ENCODE data around the gene NOXRED1.

Gene NOXRED1

DNA sequence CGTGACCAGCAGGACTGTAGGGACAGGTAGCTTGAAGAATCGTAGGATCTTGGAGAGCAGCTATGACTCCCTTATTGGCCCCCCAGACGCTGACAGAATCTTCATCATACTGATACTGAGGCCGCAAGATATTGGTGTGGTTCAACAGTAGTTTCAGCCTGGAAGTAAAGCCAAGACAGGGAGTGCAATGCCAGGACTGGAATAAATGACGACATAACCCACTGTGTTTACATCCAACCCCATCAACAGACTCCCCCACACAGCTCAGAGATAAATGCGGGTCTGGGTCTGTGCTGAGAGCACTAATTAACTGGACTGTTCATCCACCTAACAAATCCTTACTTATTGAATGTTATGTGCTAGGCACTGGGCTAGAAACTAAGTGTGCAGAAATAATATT, 16.6 kb downstream of the NOXRED1 start:
- DNase-seq = no peak

DNA sequence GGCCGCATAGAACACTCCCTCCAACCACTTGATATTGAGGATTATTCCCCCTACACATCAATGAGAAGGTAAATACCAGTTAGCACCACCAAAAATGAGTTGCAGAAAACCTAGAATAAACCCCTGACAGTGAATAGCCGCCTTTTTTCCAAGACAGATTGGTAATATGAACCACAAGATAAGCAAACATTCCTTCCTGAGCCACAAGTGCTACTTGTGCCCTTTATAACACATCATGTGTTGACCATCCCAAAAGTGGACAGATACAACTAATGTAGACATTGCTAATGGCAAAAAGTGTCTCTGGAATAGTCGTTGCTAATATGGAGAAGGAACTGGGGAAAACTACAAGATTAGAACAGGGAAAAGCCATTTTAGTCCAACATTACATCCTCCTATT, 17.2 kb downstream of the NOXRED1 start:
- no peak for DNase-seq

DNA sequence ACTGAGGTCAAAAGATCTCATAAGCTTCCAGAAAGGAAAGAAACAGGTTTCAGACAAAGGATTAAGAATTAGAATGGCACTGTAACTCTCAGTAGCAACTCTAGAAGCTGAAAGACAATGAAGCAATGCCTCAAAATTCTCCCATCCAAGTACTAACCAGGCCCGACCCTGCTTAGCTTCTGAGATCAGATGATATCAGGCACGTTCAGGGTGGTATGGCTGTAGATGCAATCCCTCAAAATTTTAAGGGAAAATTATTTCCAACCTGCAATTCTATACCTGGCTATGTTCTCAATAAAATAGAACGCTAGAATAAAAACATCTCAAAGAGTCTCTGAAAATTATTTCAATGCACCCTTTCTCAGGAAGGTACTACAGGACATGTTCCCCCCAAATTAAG, 19.6 kb downstream of the NOXRED1 start:
- no peak for DNase-seq

DNA sequence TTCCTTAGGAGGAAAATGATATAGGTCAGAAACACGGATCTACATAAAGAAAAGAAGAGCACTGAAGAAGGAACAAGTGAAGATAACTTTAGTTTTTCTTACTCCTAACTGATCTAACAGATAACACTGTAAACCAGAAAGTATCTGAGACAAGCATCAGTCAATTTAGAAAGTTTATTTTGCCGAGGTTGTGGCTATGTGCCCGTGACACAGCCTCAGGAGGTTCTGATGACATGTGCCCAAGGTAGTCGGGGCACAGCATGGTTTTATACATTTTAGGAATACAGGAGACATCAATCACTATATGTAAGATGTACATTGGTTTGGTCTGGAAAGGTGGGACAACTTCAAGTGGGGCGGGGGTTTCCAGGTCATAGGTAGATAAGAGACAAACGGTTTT, 23.1 kb downstream of the NOXRED1 start:
- DNase-seq = no peak

DNA sequence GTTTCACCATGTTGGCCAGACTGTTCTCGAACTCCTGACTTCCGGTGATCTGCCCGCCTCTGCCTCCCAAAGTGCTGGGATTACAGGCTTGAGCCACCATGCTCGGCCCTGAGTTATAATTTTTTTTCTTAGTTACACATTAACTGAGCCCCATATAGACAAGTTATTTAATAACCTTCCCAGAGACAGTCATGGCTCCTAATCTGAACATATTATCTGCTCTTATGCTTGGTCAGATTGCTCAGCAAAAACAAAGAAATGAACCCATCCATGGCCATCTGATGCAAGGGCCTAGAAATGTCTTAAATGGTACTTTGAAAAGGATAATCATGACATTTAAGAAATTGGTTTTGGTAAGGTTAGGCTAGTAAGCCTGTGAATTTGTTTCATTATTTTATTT, 33.1 kb downstream of the NOXRED1 start:
- no peak for DNase-seq

DNA sequence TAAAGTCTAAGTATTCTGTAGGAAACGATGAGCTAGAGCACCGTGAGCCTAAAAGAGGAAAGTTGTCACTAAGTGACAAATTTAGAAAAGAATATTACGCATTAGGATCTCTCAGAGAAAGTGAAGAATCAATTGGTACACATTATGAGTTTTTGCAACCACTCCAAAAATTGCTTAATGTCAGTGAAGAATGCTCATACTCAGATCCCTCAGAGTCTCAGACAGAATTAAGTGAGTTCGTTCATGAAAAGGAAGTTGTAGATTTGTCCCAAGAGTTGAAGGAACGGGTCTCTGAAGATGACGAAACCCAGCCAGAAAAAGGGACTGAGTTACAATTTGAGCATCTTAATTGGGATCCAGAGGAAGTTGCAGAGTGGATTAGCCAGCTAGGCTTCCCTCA, 44.6 kb downstream of the NOXRED1 start:
- no peak for DNase-seq

DNA sequence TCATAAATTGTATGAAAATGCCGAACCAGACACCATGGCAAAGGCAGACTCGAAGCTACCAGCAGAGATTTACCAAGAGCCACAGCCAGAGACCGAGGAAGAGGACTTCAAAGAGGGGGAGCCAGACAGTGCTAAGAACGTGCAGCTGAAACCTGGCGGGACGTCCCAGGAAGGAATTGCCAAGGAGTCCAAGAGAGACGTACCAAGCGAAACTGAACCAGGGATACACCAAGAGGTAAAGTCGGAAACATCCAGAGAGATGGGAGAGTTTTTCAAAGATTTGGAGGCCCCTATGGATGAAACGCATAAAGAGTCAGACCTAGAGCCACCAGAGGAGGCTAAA, 45.9 kb downstream of the NOXRED1 start:
- no peak for DNase-seq

DNA sequence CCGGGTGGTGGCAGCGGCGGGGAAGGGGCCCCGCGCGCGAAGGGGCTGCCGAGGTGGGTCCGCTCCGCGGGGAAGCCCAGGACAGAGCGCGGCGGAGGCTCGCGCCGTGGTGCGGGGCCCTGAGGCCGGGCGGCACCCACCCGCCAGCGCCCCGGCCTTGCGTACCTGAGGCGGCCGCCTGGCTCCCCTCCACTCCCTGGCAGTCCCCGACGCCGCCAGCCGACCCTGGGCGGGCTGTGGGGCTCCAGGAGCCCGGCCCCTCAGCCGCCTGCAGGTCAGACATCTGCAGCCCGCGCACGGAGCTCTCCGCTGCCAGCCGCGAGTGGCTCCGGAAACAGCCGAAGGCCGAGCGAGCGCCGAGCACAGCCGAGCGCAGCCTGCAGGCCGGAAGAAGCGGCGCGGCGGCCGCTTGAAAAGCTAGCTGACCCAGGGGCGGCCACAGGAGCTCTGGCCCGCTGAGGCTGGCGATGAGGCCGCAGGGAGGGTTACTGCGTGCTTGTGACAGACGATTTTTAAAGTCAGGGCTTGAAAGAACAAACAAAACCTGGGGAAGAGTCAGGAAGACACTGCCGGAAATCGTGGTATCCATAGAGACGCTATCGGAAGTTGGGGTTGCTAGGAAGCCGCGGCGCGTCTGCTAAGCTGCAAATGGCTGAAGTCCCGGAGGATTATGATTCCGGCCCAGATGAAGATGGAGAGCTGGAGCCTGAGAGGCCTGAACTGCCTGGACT, 46.4 kb downstream of the NOXRED1 start, which contains the start of the genes SAMD15 and TMED8:
TSS of gene SAMD15 (plus strand) at position 609 of the 731 bp plus-strand sequence. CDS start at position 649, 40 bp downstream.
TSS of gene TMED8 (minus strand) at position 324 of the 731 bp plus-strand sequence. CDS start at position 283, 41 bp downstream.
- peak; percentile 51 for DNase-seq

DNA sequence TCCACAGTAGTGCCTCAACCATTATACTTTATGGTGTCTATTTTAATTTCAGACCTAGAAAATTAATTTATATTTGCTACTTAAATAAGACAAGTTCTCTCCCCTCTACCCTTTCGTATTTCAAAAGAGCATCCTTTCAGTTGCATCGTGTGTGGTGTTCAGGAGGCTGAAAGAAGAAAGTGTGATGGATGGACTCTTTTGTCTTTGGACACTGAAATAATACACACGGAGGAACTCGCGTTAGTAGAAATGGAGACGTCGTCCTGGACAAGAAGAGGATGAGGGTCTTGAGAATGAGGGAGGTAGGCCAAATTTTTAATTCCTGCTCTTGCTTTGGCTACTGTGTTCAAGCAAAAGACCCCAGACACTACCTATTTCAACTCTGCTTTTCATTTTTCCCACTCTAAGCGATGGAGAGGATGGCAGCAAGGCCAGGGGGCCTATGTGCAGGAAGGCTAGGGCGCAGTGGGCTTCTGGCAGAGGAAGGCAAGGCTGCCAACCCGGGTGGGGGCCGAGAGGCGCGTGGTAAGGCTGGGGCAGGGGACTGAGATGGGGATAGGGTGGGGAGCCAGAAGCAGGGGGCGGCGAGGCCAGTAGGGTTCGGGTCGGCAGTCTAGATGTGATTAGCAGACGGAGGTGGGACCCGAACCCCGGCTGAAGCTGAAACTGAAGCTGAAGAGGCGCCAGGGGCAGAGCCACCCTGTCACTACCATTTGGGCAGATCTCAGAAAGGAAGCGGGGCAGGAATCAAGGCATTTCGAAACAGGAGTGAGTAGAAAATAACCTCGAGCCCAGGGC, 47.2 kb downstream of the NOXRED1 start:
- no peak for DNase-seq

DNA sequence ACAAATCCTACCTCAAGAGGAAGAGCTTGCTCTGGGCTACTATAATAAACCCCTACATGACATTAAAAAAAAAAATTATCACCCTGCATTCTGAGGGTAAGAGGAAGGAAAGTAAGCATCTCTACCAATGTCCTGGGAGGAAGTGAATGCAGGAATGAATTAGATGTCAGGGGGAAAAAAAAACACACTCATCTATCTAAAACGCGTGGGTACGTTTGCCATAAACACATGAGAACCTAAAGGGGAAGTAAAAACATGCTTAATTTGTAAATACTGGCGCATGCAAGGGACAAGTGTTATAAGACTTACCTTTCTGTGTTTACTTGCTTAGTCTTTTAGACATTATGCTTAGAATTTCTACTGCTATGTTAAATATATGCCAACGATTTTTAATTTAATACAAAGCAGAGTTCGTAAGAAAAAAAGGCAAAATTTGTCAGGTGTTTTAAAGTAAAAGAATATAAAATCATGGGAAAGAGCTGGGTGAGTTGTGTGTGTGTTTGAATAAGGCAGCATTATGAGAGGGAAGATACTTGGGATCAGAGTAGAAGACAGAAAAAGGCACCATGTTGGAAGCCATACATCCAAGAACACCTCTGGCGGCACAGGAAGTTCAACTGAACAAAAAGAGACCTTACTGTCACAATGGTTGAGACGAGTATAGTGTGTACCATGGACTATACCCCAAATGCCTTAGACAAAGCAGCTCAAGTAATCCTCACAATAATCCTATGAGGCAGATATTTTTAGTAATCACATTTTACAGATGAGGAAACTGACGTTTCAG, 48.0 kb downstream of the NOXRED1 start:
- DNase-seq = no peak

DNA sequence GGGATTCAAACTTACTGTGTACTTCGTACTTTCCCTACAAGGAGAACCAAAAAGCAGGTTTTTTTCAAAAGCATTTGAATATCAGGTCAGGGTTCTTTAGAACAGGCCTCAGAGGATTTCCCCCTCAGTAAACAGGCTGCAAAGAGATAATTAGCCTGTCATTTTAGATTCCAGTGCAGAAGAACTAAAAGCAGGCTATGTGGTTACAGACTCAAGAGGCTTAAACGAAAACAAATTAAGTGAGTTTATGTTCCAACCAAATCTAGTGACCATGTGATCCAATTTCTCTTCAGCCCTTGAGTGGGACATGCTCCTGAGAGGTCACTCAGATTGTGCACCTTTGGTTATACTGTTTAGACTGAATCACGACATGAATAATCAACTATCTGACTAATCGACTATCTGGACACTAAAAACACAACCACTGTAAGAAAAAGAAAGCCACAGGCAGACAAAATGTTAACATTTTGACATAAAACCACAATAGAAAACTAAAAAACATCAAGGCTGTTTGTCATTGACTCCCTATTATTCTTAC, 51.0 kb downstream of the NOXRED1 start:
- no peak for DNase-seq

DNA sequence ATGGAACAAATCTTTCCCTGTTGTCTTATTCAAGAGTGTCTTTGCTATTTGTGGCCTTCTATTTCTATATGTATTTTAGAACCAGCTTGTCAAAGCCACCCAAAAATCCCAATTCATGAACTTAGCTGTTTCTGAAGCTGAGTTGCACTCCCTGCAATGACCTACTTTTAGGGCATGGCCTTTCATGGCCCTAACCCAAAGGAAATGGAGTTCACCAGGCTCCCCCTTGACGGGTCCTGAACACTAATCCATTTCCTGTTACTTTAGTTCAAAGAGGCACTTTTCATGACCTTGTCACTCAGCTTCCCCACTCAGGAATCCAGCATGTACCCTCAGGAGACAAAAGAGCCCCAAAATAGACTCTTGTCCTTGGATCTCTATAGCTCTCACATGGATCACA, 54.0 kb downstream of the NOXRED1 start:
- DNase-seq = no peak

DNA sequence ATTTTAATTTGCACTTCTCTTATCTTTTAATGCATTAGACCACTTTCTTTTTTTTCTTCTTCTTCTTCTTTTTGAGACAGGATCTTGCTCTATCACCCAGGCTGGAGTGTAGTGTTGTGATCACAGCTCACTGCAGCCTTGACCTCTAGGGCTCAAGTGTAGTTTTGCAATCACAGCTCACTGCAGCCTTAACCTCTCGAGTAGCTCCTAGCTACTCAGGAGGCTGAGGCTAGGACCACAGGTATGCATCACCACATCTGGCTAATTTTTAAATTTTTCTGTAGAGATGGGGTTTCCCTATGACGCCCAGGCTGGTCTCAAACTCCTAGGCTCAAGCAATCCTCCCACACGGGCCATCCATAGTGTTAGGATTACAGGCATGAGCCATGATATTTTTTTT, 59.2 kb downstream of the NOXRED1 start:
- no peak for DNase-seq

DNA sequence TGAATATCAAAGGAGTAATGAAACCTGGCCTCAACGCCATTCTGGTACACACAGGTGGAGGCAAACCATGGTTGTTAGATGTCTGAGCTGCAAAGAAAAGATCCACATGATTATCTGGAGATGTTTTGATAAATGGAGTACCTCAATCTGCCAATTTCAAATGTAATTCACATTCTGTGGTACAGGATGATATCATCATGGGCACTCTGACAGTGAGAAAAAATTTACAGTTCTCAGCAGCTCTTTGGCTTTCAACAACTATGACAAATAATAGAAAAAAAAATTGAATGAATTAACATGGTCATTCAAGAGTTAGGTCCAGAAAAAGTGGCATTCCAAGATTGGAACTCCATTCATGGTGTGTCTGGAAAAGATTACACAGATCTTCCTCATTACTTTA, 63.7 kb downstream of the NOXRED1 start:
- DNase-seq = no peak

DNA sequence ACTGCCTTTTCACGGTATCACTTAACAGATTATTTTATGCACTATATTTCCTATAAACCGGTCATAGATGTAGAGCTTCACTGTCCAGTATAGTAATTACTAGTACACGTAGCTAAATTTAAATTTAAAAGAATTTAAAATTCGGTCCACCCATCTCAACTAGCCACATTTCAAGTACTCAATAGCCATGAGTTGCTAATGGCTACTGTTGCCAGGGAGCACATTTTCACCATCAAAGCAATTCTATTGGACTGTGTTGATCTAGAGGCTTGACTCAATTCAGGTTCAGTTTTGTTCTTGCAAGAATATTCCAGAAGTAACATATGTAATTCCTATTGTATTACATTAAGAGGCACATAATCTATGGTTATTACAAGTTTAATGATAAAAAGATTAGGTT, 66.4 kb downstream of the NOXRED1 start:
- no peak for DNase-seq

DNA sequence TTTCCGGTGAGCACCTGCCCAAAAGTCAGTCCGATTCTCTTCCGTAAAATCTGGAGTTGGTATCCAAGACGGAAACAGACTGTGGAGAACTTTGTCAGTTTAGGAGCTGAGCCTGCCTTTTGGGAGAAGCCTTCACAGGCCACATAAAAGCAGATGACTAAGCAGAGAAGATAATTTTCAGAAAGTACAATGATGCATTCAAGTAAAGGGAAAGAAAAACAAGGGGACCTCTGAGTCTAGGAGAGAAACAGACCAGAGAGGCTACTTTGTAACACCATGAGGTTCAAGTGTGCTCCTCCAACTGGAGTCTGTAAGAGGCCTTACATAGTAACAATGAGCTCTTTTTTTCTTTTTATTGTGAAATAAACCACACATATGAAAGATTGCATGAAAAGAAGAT, 67.5 kb downstream of the NOXRED1 start:
- no peak for DNase-seq

DNA sequence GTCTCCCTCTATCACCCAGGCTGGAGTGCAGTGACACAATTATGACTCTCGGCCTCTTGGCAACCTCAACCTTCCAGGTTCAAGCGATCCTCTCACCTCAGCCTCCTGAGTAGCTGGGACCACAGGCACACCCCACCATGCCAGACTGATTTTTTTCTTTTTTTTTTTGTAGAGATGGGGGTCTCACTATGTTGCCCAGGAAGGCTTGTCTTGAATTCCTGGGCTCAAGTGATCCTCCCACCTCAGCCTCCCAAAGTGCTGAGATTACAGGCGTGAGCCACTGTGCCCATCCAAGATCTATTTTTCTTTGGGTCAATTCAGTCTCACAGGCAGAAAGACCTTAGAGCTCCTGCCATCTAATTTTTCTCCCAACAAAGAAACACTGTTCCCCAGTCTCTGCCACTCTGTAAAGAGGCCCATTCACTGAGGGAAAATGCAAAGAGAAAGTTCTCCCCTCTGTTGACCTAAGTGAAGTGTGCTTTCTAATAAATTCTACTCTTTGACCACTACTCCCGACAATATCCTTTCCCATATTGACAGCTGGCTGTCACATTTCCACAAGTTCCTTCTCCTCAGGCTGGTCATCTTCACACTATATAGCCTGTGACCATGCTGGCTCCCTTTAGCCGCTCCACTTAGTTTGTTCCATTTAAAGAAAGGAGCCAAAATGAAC, 69.7 kb downstream of the NOXRED1 start:
- DNase-seq = no peak

DNA sequence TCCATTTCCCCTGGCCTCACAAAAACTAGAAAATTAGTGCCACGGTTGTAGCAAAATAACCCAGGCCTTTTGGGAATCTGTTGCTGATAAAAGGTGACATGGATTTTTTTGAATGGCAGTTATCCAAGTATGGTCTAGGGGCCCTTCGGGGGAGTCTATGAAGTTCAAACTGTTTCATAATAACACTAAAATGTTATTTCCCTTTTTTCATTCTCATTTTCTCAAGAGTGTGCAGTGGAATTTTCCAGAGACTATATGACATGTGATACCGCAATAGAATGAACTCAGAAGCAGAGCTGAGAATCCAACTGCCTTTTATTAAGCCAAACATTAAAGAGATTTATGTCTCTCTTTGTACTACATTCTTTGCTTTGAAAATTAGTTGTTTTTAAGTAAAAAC, 75.6 kb downstream of the NOXRED1 start:
- DNase-seq = no peak

DNA sequence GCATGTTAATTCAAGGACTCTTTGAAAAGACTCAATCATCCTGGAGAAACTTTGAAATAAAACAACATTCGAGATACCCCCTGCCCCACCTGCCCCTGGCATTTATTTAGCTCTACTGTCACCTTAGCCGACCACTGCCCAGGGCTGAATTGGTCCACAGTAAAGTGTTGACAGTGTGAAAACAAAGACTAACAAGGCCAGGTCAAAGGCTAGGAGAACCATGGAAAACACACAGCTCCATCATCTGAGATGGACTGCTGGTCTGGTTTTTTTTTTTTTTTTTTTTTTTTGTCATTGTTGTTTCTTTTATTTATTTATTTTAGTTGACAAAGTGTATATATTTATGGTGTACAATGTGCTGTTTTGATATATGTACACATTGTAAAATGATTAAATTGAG, 76.8 kb downstream of the NOXRED1 start:
- DNase-seq = no peak

DNA sequence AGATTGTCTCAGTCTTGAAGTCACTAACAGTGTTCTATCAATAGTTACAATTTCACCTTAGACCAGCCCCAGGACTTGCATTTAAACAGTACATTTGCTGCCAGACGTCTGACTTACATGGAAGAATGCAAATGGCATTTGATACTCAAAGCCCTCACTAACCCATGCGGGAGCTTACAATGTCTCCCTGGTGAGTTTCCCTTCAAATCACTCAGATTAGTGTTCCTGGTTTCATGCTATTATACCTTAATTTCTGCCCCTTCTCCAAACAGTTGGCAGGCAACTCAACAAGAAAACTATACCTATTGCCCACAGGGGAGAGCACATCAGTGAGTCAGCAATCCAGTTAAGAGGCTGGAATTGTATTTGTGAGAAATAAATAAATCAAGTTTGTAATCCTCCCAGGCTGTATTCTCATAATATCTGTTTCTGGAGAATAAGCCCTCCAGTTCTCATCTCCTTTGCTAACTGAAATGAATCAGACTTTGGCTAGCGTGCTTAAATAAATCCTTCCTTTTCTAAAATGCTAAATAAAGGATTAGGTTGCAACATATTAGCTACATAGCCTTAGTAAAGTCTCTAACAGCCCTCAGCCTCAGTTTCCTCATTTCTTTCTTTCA, 78.8 kb downstream of the NOXRED1 start:
- DNase-seq = no peak
